NCI-H2029 (cell line): ENCODE results near the gene DBNDD1.
A peak's percentile ranks its signal among the peaks of the same experiment; 100 is the strongest.
"Not testable (repeated sequence)": the region's sequence is repeated elsewhere in the genome, so short reads cannot be mapped to it uniquely, and the experiment has no call there.

Source experiments
- DNase-seq: peaks from one replicate; lab custom pipeline; 2025; lab: John Stamatoyannopoulos, UW

Gene DBNDD1

DNA sequence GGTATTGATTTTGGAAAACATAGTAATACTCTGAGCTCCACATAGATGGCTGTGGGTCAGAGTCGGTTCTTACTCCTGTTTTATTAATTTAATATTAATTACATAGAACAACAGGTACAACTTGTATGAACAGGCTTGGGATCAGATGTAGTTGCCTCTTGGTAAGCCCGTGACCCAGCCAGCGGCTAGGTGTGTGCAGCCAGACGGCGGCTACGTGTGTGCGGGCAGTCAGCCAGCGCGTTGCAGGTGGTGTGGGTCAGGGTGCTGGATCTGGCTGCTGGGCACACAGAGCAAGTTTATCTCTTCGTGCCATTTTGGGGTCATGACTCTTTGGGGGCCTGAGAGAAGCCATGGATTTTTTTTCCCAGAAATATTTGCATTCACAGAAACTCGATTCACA, 30.3 kb downstream of the DBNDD1 start:
- no peak for DNase-seq

- DNase-seq = no peak
Measured at GRCh38 chr16:89987169-89987568, 32.1 kb downstream of the DBNDD1 start.

- no peak for DNase-seq
Measured at GRCh38 chr16:89986600-89986999, 32.7 kb downstream of the DBNDD1 start.

DNA sequence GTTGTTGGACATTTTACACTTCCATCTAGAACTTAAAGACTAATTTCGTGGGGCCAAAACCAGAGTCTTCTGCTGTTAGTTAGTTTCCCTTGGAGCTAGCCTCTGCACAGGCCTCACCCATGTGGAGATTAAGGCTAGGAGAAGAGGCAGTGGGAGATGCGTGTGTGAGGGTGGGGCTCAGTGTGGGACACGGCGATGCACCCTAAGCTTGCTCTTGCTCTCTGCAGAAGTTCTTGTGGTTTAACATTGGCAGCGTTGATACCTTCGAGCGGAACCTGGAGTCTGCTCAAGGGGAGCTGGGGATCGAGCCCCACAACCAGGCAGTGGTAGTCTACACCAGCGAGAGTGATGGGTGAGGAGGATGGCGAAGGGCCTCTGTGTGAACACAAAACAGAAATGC, 34.0 kb downstream of the DBNDD1 start:
- DNase-seq = no peak

DNA sequence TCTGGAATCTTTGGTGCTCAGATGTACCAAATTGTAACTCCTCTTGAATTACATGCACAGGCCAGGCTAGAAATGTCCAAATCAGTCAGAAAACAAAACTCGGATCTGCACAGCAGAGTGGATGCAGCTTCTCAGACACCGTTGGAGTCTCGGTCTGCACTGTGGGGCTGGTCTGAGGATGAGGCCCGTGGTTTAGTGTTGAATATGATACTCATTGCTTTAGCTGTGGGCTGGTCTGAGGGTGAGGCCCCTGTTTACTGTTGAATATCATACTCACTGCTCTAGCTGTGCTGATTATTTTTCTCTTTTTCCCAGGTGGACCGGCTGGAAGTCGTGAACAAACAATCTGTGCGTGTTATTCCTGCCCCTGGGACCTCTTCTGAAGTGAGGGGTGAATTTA, 35.0 kb downstream of the DBNDD1 start:
- no peak for DNase-seq

- no peak for DNase-seq
Measured at GRCh38 chr16:89983536-89983935, 35.7 kb downstream of the DBNDD1 start.

DNA sequence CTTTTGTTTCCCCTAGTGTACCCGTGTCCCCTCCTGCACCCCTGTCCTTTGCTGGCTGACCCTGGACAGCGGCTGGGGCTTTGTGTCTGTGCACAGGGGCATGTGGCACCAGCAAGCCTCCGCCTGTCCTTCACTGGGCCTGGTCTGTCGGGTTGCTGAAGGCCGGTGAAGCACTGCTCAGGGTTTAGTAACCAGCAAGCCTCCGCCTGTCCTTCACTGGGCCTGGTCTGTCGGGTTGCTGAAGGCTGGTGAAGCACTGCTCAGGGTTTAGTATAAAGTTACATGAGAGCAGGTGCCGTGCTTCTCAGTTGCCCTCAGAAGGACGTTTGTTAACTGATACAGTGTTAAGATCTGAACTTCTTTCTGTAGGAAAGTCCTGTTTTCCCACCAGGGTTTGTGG, 36.9 kb downstream of the DBNDD1 start:
- DNase-seq = no peak

DNA sequence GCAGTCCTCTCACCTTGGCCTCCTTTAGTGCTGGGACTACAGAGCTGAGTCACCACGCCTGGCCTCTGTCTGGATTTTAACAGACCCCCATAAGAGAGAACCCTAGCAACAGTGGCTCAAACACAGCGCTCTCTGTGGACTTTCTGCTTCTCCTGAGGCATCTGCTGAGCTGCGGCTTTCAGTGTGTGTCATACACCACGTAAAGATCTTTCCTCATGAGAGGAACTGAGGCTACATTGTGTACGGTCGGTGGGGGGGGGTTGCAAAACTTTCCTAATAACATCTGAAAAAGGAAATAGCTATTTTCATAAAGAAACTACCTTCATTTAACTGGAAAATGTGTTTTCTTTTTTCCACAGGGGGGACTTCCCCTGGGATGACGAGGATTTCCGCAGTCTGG, 37.8 kb downstream of the DBNDD1 start:
- no peak for DNase-seq

- no peak for DNase-seq
Measured at GRCh38 chr16:89974870-89975269, 44.4 kb downstream of the DBNDD1 start.

- no peak for DNase-seq
Measured at GRCh38 chr16:89973654-89974335, 45.5 kb downstream of the DBNDD1 start.

DNA sequence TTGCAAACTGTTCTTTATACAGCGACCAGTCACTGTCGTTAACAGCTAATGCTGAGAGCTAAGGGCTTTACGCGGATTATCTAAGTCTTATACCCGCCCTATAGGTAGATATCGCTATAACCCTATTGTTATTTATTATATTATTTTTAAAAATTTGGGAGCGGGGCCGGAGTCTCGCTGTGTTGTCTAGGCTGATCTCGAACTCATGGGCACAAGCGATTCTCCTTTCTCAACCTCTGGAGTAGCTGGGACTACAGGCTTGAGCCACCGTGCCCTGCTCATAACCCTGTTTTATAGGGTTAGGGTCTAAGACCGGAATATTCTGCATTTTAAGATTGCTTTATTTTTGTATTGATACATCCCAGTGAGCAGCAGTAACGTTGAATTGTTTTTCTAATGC, 46.0 kb downstream of the DBNDD1 start:
- no peak for DNase-seq

- peak; percentile 56 for DNase-seq
Measured at GRCh38 chr16:89972244-89973234, 46.7 kb downstream of the DBNDD1 start.

DNA sequence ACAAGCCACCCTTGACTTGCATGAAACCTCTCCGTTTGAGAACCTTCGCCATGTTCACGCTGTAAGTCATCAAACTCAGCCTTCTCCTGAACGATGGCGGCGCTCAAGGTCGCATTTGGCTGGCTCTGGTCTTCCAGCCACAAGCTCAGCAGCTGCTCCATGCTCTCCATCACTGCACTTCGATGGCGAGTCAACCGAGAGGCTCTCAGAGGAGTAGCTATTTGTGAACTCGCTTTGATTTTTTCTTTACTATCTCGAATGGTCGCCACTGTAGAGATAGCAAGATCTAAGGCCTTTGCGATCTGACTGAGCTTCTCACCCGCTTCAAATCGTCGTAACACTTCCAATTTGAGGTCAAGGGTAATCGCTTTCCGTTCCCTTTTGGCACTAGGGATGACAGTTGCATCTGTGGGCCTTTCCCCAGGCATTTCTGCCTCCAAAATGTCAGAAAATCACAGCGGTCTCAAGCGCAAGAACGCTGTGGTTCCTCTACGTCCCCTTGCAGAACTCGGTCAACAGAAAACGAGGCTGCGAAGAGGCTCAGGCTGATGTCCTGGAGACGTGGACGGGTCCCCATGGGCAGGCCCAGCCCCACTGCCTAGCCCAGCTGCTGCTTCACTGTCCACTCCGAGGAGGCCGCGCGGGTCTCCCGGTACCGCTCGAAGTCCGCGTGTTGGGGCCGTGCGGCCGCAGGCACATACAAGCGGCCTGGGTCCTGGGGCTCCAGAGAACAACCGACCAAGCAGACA, 47.6 kb downstream of the DBNDD1 start:
- DNase-seq = no peak

- no peak for DNase-seq
Measured at GRCh38 chr16:89969741-89970410, 49.4 kb downstream of the DBNDD1 start.

- not testable (repeated sequence) for DNase-seq
Measured at GRCh38 chr16:89968074-89968473, 51.2 kb downstream of the DBNDD1 start.

DNA sequence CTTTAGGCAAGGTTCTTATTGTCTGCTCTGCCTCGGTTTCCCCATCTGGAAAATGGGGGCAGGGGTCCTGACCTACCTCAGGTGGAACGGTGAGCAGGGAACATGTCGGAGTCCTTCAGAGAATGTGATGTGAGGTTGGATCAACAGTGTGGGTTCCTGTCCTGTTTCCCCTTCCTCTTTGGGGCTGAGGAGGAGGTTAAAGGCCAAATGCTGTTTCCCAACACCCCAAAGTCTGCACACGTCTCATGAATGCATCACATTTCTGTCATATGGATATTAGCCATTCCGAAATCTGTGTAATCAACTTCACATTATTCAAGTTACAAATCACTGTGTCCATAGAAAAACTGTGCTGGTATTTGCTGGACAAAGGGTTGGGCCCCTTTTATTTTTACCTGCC, 51.8 kb downstream of the DBNDD1 start:
- DNase-seq = not testable (repeated sequence)

GRCh38 chr16:89966756-89967155, 52.5 kb downstream of the DBNDD1 start:
- DNase-seq = no peak

DNA sequence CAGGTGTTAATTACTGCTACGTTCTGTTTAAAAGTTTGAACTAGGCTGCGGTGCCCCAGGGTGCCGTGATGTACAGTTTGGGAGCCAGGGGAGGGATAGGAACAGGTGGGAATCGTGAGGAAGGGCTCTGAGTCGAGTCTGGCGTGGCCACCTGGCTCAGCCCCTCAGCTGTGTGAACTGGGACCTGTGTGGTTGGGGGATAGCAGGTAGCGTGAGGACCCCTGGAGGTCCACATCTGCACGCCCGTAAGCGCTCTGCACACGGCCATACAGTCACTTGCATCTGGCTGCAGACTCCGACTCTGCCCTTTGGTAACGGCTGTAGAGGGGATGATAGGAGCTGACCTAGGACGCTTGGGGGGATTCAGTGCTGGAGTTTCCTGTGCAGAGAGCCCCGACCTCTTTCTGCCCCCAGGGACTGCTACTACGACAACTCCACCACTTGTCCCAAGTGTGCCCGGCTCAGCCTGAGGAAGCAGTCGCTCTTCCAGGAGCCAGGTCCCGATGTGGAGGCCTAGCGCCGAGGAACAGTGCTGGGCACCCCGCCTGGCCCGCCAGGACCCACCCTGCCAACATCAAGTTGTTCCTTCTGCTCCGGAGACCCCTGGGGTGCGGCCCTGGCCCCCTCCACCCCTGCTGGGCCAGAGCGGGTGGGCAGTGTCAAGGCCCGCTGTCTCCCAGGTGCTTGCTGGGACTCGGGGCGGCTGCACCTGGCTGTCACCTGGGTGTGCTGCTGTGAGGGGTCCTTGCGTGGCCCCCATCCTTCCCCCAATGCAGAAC, 53.6 kb downstream of the DBNDD1 start:
- DNase-seq = no peak

GRCh38 chr16:89964201-89964600, 55.1 kb downstream of the DBNDD1 start:
- no peak for DNase-seq

- DNase-seq = no peak
Measured at GRCh38 chr16:89962754-89963498, 56.3 kb downstream of the DBNDD1 start.
